Measurements from ENCODE around the gene GAPDH. TPM values are rescaled to one million over a fixed set of nuclear protein-coding genes. Genes with fewer than 3 reads are reported as not detected.
A peak's percentile ranks its signal among the peaks of the same experiment; 100 is the strongest.

Gene GAPDH
- total and polyA plus RNA-seq, 12 donors, result 1,734 to 4,338 (median 2,450) TPM

GRCh38 chr12:6563448-6564050, 29.2 kb downstream of the GAPDH start:
- Histone ChIP-seq H3K4me3 (no peak overlapping the region), H3K27me3 (no peaks in the 10 kb centered on the region), H3K9me3 (replicated peaks in 1 of 3) (no peaks in the 10 kb centered on the region), H3K27ac (no peak overlapping the region), H3K36me3 (replicated peaks in 1 of 2) (peaks cover 0 to 82% of the 10 kb centered on the region in 2 donors), H3K4me1 (replicated peaks in 1 of 2) (peaks cover 3 to 11% of the 10 kb centered on the region in 2 donors)
- TF ChIP-seq POLR2A (IDR thresholded peaks at IDR 0.05), result no peak
- peak; percentile 24 to 72 (median 57) for TF ChIP-seq CTCF (IDR thresholded peaks at IDR 0.05)
- 65 to 73% (median 70%) methylated on average over 8 of the region's 8 CpGs for WGBS, 4 donors
- DNase-seq, result peak in 4 of 7 donors; percentile 57 to 78 (median 70)
- intact Hi-C loops (cut with DNase I), result loop anchor here in 1 of 2 donors (5.0 kb wide), 1 partner anchor 39 kb away; no protein-coding TSS in a partner anchor

- DNase-seq, result peak in 1 of 7 donors; percentile 11
- Histone ChIP-seq H3K9me3 (replicated peaks in 1 of 3) (no peaks in the 10 kb centered on the region), H3K27me3 (no peaks in the 10 kb centered on the region), H3K4me1 (replicated peaks in 1 of 2) (peaks cover 7 to 14% of the 10 kb centered on the region in 2 donors), H3K4me3 (peak overlapping the region in 3 of 4 donors; percentile 46 to 54 (median 51)), H3K27ac (peak overlapping the region in 1 of 5 donors; percentile 77), H3K36me3 (replicated peaks in 1 of 2) (peaks cover 0 to 76% of the 10 kb centered on the region in 2 donors)
- TF ChIP-seq POLR2A (IDR thresholded peaks at IDR 0.05), result no peak
- TF ChIP-seq CTCF (IDR thresholded peaks at IDR 0.05), result no peak
- 40 to 45% (median 43%) methylated on average over 8 of the region's 8 CpGs for WGBS, 4 donors
- intact Hi-C loops (cut with DNase I), result loop anchor here in 1 of 2 donors (5.0 kb wide), 1 partner anchor 35 kb away; no protein-coding TSS in a partner anchor
Observed at GRCh38 chr12:6567112-6567670, 32.9 kb downstream of the GAPDH start.

- H3K27ac ChIP-seq, result peak overlapping the region in 1 of 5 donors; percentile 77
- no peak for TF ChIP-seq CTCF (IDR thresholded peaks at IDR 0.05)
- no peak for TF ChIP-seq POLR2A (IDR thresholded peaks at IDR 0.05)
- no peak overlapping the region for H3K4me3 ChIP-seq
- peaks cover 7 to 14% of the 10 kb centered on the region in 2 donors for H3K4me1 ChIP-seq (replicated peaks in 1 of 2)
- H3K27me3 ChIP-seq, result no peaks in the 10 kb centered on the region
- intact Hi-C loops (cut with DNase I), result loop anchor here in 1 of 2 donors (5.0 kb wide), 1 partner anchor 33 kb away; no protein-coding TSS in a partner anchor
- H3K9me3 ChIP-seq (replicated peaks in 1 of 3), result no peaks in the 10 kb centered on the region
- DNase-seq, result peak in 1 of 7 donors; percentile 17
- H3K36me3 ChIP-seq (replicated peaks in 1 of 2), result peaks cover 0 to 76% of the 10 kb centered on the region in 2 donors
- 76 to 87% (median 82%) methylated on average over 11 to 12 of the region's 12 CpGs for WGBS, 4 donors
Observed at GRCh38 chr12:6569312-6569711, 35.0 kb downstream of the GAPDH start.

- WGBS, 4 donors, result 61 to 75% (median 67%) methylated on average over 7 of the region's 7 CpGs
- peaks cover 7 to 14% of the 10 kb centered on the region in 2 donors for H3K4me1 ChIP-seq (replicated peaks in 1 of 2)
- TF ChIP-seq CTCF (IDR thresholded peaks at IDR 0.05), result no peak
- TF ChIP-seq POLR2A (IDR thresholded peaks at IDR 0.05), result no peak
- no peak for DNase-seq
- intact Hi-C loops (cut with DNase I), result loop anchor here in 1 of 2 donors (5.0 kb wide), 1 partner anchor 33 kb away; no protein-coding TSS in a partner anchor
- no peaks in the 10 kb centered on the region for H3K27me3 ChIP-seq
- H3K9me3 ChIP-seq (replicated peaks in 1 of 3), result no peaks in the 10 kb centered on the region
- H3K4me3 ChIP-seq, result no peak overlapping the region
- H3K27ac ChIP-seq, result no peak overlapping the region
- peaks cover 0 to 76% of the 10 kb centered on the region in 2 donors for H3K36me3 ChIP-seq (replicated peaks in 1 of 2)
Observed at GRCh38 chr12:6569786-6570185, 35.5 kb downstream of the GAPDH start.
